Astrocyte of the hippocampus (primary cell): Measurements from ENCODE around the gene LCE2A.
"Not testable (repeated sequence)": the region's sequence is repeated elsewhere in the genome, so short reads cannot be mapped to it uniquely, and the experiment has no call there.

Source experiments
- DNase-seq: peaks from one replicate; pipeline ENCODE4 v3.0.0; 2011; ENCODE audit warnings: low read depth, low spot score

Gene LCE2A, protein sequence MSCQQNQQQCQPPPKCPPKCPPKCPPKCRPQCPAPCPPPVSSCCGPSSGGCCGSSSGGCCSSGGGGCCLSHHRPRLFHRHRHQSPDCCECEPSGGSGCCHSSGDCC

DNA sequence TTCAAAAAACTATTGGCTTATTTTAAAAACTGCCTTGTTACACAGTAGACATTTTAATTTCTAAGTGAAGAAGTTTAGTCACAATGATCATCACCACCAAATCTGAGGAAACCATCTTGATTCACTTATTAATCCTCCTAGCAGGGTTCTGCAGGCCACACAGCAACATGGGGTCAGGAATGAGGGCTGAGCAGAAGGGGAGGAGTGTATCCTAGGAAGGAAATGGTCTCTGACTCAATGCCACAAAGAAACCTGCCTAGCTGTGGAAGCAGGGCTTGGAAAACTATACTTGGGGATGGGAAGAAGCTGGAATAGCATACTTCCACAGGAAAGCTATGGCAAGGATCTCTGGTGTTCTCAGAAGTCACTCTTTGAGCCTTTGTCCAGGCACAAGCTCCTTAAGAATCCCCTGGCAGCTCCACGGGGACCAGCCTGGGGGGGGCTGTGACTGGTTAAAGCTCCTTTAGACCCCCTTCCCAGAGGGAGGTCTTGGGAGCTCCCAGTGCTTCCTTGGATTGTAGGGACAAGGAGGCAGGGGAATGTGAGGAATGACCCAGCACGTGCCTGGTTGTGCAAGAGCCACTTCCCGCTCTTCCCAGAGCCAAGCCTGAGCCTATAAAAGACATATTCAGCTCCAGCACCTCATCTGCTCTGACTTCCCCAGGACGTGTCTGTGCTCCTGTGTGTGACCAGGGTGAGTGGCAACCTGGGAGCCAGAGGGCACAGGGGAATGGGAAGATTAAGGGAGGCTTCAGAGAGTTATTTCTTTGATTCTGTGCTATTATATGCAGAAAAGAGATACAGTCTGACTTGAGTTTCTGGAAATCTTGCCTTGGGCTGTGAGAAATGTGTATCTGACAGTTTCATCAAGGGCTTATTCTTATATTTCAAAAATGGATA, at the start of gene LCE2A:
Gene LCE2A (plus strand): TSS at position 645 of the 900 bp plus-strand sequence. CDS start 557 bp downstream, outside the sequence.
- no peak for DNase-seq

DNA sequence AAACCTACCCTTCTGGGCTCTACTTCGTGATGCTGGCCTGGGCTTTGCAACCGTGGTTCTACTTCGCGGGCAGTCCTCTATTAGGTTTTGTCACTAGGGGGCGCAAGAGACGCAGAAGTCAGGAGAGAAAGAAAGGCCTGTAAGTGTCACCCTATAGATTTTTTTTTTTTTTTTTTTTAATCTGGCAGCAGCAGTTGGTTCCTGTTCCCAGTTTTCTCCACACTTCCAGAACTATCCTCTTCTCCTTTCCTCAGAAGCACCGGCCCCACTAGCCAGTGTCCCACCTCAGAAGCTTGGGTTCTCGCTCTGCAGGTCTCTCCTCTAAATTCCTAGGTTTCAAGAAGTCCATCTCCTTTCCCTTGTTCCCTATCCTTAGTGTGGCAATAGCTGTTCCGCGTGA, 44.0 kb upstream of the LCE2A start:
- DNase-seq, result peak; percentile 44

DNA sequence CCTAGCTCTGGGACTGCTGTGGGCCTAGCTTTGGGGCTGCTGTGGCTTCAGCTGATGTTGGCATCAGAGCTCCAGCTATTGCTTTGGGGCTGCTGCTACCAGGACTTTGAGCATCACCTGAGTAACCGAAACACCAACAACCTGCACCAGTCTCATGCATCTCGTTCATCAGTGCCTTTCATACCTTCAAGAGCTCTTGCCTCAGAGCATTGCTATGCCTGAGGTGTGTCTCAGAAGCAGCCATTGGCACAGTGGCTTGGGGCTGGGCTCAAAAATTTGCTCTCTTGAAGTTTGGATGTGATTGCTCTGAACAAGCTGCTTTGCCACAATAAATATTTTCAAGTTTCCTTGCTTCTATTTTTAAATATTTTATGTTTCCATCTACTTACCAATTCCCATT, 41.7 kb upstream of the LCE2A start:
- no peak for DNase-seq

DNA sequence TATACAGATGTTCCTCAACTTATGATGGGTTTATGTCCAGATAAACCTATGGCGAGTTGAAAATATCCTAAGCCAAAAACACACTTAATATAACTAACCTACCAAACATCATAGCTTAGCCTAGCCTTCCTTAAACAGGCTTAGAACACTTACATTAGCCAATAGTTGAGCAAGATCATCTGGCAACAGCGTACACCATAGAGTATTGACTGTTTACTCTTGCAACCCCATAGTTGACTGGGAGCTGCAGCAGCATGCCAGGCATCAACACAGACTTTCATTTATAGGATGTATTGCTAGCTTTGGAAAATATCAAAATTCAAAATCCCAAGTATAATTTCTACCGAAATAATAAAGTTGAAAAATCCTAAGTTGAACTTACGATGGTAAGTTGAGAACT, 40.5 kb upstream of the LCE2A start:
- no peak for DNase-seq

GRCh38 chr1:152658649-152659048, 39.5 kb upstream of the LCE2A start:
- no peak for DNase-seq

GRCh38 chr1:152663098-152663497, 35.0 kb upstream of the LCE2A start, which contains the start of gene LCE2D:
LCE2D (plus strand) TSS chr1:152663380; CDS start chr1:152664106, 726 bp downstream.
- no peak for DNase-seq

GRCh38 chr1:152666171-152666570, 32.0 kb upstream of the LCE2A start:
- not testable (repeated sequence) for DNase-seq

DNA sequence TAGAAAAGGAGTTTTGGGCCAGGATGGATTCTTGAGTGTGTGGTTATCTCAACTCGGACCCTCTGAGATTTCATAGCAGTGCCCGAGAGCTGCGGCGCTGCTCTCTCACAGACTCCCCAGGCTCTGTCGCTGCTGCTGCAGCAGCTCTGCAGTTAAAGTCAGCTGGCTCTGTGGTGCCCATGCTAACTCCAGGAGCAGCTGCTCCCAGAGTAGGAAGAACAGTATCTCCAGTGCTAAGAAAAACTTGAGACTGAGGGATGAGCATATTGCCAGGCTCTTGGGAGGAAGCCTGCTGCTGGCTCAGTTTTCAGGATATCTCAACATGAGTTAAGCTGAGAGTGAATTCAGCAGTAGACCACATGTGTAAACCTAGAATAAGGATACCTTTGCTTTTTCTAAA, 30.5 kb upstream of the LCE2A start:
- no peak for DNase-seq

DNA sequence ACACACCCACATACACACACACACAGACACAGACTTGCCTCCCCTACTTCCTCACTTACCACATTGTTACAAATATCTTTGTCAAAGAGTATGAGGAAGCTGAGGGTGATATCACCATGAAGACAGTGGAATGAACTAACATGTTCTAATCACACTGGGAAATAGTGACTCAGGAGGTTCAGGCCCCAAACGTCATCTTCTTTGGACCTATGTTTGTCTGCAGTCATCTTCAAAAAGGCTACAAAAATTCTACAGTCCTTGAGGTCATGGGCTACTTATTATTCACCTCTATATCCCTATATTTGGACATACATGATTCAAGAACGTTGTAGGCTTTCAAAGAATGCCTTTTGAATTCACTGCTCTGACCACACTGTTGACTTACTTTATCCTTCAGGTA, 25.1 kb upstream of the LCE2A start:
- no peak for DNase-seq

GRCh38 chr1:152674983-152675382, 23.2 kb upstream of the LCE2A start, which contains the start of gene LCE2C:
LCE2C (plus strand) TSS chr1:152675279; CDS start chr1:152676016, 737 bp downstream.
- DNase-seq, result not testable (repeated sequence)

GRCh38 chr1:152679459-152679858, 18.7 kb upstream of the LCE2A start:
- no peak for DNase-seq

GRCh38 chr1:152681616-152682015, 16.5 kb upstream of the LCE2A start:
- no peak for DNase-seq

- DNase-seq, result no peak
Measured at GRCh38 chr1:152683846-152684245, 14.3 kb upstream of the LCE2A start.

DNA sequence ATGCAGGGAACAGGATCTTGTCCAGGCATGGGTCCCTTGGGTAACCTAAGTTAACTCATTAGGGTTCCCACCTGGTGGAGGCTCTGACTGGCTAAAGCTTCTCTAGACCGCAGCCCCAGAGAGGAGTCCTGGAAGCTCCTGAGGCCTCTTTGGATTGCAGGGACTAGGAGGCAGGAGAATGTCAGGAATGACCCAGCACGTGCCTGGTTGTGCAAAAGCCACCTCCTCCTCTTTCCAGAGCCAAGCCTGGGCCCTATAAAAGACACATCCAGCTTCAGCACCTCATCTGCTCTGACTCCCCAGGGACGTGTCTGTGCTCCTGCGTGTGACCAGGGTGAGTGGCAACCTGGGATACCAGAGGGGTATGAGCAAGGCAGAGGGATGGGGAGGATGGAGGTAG, 12.3 kb upstream of the LCE2A start, which contains the start of gene LCE2B:
Gene LCE2B (plus strand): TSS at position 301 of the 400 bp plus-strand sequence. CDS start 721 bp downstream, outside the sequence.
- not testable (repeated sequence) for DNase-seq

- DNase-seq, result no peak
Measured at GRCh38 chr1:152699746-152700145, 1.6 kb downstream of the LCE2A start.

- DNase-seq, result no peak
Measured at GRCh38 chr1:152707860-152708259, 9.7 kb downstream of the LCE2A start, which contains the start of gene LCE4A. LCE4A (plus strand) TSS chr1:152708160; CDS start chr1:152709076, 916 bp downstream.

DNA sequence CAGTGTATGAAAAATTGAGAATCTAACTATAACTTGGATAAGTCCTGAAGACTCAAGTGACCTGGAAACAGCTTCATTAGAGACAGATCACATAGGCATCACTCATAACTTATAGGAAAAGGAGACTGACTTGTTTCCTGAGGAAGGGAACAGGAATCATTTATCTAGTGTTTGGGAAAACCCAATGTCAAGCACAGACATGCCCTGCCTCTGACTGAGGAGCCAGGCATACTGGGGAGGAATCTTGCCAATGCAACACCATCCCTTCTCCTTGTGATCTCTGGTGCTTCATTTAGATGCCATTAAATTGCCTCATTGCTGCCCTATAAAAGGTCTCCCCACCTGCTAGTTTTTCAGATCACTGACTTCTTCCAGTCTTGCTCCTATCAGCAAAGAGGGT, 20.1 kb downstream of the LCE2A start:
- no peak for DNase-seq

DNA sequence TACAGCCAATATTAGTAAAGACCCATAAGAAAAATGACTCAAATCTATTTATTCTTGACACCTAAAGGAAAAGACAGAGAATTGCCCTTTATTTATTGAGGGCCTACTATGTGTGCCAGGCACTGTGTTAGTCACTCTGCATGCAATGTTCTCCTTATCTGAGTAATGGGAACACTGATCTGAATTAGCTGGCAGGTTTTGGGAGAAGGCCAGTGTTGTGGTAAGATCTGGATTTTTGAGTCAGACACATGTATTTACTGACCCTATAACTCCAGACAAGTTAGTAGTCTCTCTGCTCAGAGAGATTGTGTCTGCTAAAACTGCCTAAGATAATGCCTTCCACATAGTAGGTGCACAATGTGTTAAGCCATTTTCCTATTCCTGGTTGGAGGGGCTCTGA, 27.1 kb downstream of the LCE2A start:
- DNase-seq, result no peak

GRCh38 chr1:152728986-152729385, 30.8 kb downstream of the LCE2A start:
- no peak for DNase-seq

GRCh38 chr1:152735648-152736047, 37.5 kb downstream of the LCE2A start:
- DNase-seq, result no peak

DNA sequence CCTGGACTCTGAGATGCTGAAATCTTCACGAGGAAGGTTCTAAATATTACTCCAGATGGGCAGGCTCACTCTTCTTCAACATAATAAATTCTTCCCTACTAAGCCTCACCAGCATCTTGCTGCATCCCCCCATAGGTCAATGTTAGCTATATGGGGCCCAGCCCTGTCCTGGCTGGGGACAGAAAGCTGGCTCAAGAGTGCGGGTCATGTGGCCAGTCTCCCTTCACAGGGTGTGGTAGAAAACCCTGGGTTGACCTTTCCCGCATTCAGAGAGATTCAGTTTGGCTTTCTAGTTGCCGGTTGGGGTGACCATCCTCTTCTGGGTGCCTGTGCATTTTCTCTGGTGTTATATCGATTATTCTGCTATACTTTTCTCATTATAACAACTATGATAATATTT, 39.9 kb downstream of the LCE2A start:
- no peak for DNase-seq

GRCh38 chr1:152739841-152740240, 41.7 kb downstream of the LCE2A start:
- DNase-seq, result no peak

DNA sequence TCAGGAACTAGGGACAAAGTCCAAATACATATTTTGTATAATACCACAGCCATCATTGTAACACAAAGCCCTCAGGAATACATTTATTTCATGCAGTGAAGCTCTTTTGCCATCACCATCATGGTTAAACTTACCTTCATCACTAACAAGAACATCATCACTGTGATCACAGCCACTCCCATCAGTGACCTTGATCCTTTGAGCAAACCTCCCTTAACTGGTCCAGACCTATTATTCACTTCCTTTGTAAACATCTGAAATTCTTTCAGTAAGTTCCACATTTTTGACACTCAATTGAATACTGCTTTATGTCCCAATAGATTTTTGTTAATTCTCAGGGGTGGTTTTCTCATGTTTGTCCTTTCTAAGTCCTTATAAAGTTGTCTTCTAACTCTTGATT, 43.5 kb downstream of the LCE2A start:
- DNase-seq, result no peak
